Endometrial microvascular endothelial cells (primary cell): Measurements from ENCODE around the gene NFIB. TPM values are rescaled to one million over a fixed set of nuclear protein-coding genes. Genes with fewer than 3 reads are reported as not detected.

Experiments
- in situ Hi-C: cut with HindIII; loops from 2 replicates; pipeline ENCODE4 v1.10.0; 2017; ENCODE audit warnings: low sequenced_read_pairs, low pct_unique_long_range_greater_than_20kb; ENCODE audit errors: inconsistent ontology term
- total RNA-seq: library from RNA; depleted of rRNA; stranded (reverse); fragments of >200 nt; gene quantifications from one replicate; pipeline ENCODE4 v1.2.3, GENCODE V29; 2015; ENCODE audit errors: inconsistent ontology term

The NFIB gene
- total RNA-seq, 1 donor from 2014 or later, result 80.0 TPM

GRCh38 chr9:14323083-14323971 lies 9.4 kb upstream of the NFIB start:
- in situ Hi-C loops, result no loop called here

GRCh38 chr9:14322211-14323082 lies 8.5 kb upstream of the NFIB start:
- in situ Hi-C loops, result no loop called here

- in situ Hi-C loops, result no loop called here
These were observed 7.7 kb upstream of the NFIB start for GRCh38 chr9:14321517-14322130.

GRCh38 chr9:14320271-14321181 lies 6.6 kb upstream of the NFIB start:
- in situ Hi-C loops, result no loop called here

- in situ Hi-C loops, result loop anchor here (5.0 kb wide), 1 partner anchor 33 kb away; no protein-coding TSS in a partner anchor
These were observed 5.1 kb upstream of the NFIB start for GRCh38 chr9:14318934-14319580.

GRCh38 chr9:14318361-14318760 lies 4.4 kb upstream of the NFIB start:
- in situ Hi-C loops, result loop anchor here (5.0 kb wide), 1 partner anchor 34 kb away; no protein-coding TSS in a partner anchor

GRCh38 chr9:14317667-14318320 lies 3.9 kb upstream of the NFIB start:
- in situ Hi-C loops, result loop anchor here (5.0 kb wide), 1 partner anchor 35 kb away; no protein-coding TSS in a partner anchor

- in situ Hi-C loops, result loop anchor here (5.0 kb wide), 1 partner anchor 36 kb away; no protein-coding TSS in a partner anchor
These were observed 2.8 kb upstream of the NFIB start for GRCh38 chr9:14316602-14317300.

- in situ Hi-C loops, result loop anchor here (5.0 kb wide), 1 partner anchor 36 kb away; no protein-coding TSS in a partner anchor
These were observed 2.1 kb upstream of the NFIB start for GRCh38 chr9:14315875-14316601.

- in situ Hi-C loops, result loop anchor here (5.0 kb wide), 1 partner anchor 37 kb away; no protein-coding TSS in a partner anchor
These were observed 1.3 kb upstream of the NFIB start for GRCh38 chr9:14314929-14315874.

- in situ Hi-C loops, result no loop called here
These were observed 535 bp upstream of the NFIB start for GRCh38 chr9:14314424-14314928.

- in situ Hi-C loops, result no loop called here
These were observed 482 bp downstream of the NFIB start for GRCh38 chr9:14313378-14313940.

- in situ Hi-C loops, result no loop called here
These were observed 1.1 kb downstream of the NFIB start for GRCh38 chr9:14312719-14313377.
